DMS153 (cell line): ENCODE data around the gene CRPPA.
"Not testable (repeated sequence)": the region's sequence is repeated elsewhere in the genome, so short reads cannot be mapped to it uniquely, and the experiment has no call there.

Experiments
- DNase-seq: peaks from one replicate; lab custom pipeline; 2025; lab: John Stamatoyannopoulos, UW

Gene CRPPA

DNA sequence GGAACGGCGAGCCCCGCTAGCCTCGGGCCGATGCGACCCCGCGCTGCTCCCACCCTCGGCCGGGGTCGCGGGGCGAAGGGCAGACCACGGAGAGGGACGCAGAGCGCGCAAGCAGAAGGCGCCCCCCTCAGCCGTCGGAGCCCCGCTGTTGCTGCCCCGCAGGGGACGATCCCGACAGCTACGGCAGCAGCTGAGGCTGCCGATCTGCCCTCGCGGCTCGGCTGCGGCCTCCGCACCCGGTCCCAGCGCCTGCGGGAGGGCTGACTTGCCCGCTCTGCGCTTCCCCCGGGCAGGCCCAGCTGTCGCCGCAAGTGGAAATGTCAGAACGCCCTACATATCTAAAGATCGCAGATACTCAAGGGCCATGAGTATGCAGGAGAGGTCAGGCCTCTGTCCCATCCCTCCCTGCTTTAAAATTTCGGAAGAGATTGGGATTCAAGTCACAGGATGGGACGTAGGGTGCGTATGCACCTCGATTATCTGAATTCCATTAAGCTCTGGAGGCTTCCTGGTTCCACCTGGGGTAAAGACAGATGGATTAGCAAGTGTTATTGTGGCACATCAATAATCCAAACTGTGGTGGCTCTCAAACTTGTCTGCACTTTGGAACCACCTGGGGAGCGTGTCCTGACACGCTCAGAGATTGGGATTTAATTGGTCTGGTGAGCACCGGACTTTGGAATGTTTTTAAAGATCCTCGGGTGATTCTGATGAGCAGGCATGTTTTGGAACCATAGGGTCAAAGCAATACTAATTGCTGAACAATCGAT, at the start of gene CRPPA:
Gene CRPPA, minus strand, starts transcription at position 206 of the 770 bp plus-strand sequence. CDS start 216 bp downstream, outside the sequence.
- no peak for DNase-seq

DNA sequence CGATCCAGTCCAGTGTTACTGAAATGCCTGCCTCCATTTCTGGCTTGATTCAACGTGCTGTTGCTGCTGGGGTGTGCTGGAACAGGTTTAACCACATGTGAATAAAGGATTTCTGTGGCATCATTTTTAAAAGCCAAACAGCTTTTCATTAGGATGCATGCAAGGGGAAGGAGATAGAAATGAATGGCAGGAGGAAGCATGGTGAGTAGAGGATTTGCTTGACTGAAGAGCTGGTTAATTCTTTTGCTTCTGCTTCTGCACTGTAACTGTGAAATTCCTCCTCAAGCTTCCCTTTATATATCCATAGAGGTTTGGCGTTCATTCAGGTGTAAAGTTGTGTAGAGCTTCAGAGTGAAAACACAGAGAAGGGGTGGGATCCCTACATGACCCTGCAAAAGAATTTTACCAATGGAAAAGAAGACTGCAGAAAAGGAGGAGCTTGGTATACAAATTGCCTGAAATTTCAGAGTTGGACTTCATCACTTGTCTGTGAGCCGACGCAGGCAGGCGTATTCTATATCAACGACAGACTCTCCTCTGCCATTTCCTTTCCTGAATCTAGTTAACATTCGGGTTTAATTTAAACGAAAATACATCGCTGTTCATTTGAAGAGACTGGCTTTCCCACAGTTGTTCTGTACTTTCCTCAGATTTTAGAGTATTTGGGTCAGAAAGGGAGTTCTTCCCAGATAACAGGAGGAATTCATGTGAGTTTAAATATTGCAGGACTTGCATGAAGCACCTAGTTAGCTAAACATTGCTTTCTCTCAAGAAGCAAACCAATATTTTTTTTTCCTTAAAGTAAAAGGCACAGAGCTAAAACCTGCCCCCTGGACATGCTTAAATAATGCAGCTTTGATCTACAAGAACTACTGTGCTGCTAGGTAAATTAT, 44.4 kb upstream of the CRPPA start, which contains the start of gene SOSTDC1:
Gene SOSTDC1, minus strand, starts transcription at position 270 of the 893 bp plus-strand sequence. Its CDS starts 70 bp downstream, at position 200.
- DNase-seq, result peak; percentile 15

DNA sequence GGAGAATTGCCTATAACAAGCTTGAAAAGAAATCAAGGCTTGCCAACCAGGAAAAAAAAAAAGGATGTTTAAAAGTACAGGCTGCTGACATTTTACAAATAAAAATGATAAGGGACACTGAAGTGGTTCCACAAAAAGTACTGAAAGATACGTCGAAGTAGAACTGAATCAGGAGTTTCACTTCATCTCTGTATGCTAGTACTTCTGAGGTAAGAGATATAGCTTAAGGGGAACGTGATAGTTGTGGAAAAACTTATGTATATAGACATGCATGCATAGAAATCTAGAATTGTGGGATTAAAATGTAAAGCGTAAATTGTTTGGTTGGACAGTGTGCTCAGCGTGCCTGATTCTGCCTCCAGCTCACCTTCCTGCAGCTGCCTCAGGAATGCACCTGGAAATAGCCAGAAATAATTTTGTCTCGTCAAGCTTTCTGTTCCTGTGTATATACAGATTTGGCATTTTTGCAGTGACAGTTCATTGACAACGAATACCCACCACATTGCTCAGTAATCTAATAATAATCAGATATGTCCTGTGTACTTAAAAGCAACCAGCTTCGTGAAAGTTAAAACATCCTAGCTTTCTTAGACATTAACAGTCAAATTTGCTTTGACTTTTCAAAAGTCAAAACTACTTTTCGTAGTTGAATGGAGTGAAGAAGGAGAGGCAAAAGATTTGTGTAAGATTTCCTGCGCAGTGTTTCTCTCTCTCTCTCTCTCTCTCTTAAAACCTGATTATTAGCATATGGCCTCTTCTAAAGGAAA, 42.8 kb upstream of the CRPPA start:
- no peak for DNase-seq

DNA sequence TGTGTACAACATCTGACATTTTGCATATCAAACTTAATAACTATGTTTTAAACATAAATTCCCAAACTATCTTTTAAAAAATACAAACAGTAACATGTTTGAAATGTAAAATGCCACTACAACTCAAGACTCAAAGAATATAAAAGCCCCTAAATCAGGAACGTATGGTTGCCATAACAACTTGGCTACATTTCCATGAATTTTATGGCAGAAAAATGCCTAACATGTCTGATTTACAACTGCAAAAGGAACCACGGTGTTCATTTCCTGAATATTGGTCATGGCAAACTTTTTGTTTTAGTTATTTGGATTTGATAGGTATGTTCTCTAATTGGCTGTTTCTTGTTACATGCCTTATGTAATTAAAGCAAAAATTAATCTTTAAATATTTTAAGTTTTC, 42.2 kb upstream of the CRPPA start:
- DNase-seq, result no peak

DNA sequence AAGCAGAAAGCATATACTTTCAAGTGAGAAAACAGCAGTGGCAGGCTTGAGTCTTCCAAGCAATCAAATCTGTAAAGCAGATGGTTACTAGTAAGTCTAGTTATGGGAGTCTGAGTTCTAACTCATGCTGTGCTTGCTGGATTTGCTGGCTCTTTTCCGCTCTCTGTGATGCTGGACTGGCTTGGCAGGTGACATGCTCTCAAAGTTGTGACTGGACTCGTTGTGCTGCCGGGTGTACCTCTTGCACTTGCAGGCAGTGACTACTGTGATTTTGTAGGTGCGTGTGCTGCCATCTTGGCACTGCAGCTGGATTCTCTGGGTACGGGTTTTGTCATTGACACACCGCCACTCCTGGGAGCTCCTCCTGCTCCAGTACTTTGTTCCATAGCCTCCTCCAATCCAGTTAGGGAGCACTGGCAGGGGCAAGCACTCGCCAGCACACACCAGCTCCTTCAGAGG, 41.1 kb upstream of the CRPPA start:
- no peak for DNase-seq

DNA sequence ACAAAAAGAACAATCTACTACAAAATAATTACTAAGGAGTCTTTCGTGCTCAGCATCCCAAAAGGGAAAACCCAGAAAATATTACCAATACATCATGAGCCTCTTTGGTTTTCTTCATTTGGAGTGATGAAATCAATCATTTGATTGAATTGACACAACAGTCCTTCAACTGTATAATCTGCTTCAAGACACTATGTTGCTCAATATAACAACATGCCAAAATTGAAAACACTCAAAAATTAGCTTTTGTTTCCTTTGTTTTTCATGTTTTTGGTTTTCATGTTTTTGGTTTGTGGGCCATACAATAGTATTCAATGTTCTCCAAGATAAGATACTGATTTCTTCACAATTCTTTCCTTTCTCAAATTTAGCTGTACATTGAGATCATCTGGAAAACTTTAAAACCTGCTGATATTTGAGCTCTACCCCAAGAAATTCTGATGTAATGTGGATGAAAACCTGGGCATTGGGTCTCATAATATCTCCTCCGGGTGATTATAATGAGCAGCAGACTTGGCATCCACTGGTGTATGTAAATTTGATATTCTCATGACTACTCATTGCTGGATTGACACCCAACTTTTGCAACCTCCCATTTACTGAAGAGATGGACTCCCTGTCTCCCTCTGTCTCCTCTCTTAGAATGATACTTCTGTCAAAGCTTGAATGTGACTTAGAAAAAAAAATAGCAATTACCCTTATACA, 39.6 kb upstream of the CRPPA start:
- no peak for DNase-seq

DNA sequence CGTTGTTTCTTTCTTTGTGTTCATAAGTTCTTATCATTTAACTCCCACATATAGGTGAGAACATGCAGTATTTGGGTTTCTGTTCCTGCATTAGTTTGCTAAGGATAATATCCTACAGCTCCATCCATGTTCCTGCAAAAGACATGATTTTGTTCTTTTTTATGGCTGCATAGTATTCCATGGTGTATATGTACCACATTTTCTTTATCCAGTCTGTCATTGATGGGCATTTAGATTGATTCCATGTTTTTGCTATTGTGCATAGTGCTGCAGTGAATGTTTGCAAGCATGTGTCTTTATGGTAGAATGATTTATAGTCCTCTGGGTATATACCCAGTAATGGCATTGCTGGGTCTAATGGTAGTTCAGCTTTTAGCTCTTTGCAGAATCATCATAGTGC, 35.0 kb upstream of the CRPPA start:
- DNase-seq, result not testable (repeated sequence)

DNA sequence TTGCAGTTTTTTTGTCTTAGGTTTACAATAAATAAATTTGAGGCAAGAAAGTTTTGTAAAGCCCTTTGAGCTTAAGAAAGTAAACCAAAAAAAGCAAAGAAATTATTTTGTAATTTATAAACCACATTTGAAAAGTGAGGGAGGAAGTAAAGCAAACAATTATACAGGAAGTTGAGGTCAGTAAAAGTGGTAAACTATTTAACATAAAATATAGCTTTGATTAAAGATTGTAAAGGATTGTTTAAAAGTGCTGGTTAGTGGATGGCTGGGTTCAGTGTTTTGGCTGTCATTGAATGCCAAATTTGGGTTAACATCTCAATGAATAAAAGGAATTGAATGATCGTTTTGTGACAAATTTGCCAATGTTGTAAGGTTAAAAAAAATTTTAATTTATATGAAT, 34.3 kb upstream of the CRPPA start:
- DNase-seq, result no peak

DNA sequence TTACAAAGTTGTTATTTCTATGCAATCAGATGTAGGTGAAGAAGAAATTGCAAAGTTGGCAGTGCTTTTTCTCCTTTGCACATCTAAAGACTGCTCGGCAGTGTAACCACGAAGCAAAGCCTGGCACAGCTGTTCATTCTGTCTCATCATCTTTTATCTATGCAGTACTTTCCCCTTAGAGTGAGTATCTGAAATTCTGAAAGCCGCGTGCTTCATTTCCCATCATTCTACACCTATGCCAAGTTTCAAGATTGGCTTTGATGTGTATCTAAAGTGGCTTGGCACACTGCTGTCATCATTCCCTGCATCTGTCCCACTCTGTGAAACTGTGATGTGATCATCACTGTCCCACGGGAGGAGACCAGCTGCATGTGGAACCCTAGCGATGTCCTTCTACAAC, 29.0 kb upstream of the CRPPA start:
- DNase-seq, result no peak

DNA sequence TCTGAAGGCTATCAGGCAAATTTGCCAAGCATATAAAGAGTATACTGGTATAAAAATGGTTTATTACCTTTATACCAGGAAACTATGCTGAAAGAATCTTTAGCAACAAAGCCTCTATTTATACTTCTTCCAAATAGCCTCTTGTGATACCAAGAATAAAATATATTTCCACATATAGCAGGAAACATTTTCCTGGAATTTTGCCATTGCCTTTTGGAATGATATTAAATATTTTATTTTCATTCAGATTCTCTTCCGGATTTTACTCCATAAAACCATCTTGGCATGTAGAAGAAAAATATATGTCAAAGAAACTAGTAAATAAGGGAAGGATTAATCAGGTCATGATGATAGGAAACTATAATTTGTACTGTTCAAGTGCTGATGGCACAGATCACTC, 26.5 kb upstream of the CRPPA start:
- DNase-seq, result no peak

DNA sequence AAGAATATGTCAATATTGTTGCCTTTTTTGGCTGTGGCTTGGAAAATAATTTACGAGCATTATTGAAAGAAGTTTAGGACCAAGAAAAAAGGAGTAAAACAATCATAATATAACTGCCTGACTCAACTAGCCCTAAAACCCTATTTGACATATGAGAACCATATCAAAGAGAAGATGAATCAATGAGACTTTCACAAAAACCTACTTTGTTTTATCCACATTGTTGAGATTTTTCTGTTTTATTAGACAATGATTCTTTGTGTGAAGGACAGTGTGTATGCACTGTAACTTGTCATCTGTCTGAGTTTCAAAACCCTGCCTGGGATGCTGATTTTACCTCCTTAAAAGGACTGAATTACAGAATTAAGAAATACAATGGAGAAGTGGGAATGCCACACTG, 25.2 kb upstream of the CRPPA start:
- no peak for DNase-seq

DNA sequence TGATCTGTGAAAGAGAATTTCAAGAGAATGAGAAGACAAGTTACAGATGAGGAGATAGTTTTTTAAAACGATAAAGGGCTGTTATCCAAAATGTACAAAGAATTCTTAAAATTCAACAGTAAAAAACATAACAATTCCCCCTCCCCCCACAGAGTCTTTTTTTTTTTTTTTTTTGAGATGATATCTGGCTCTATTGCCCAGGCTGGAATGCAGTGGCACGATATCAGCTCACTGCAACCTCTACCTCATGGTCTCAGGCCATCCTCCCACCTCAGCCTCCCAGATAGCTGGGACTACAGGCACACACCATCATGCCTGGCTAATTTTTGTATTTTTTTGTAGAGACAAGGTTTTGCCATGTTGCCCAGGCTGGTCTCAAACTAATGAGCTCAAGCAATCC, 22.5 kb upstream of the CRPPA start:
- DNase-seq, result not testable (repeated sequence)

DNA sequence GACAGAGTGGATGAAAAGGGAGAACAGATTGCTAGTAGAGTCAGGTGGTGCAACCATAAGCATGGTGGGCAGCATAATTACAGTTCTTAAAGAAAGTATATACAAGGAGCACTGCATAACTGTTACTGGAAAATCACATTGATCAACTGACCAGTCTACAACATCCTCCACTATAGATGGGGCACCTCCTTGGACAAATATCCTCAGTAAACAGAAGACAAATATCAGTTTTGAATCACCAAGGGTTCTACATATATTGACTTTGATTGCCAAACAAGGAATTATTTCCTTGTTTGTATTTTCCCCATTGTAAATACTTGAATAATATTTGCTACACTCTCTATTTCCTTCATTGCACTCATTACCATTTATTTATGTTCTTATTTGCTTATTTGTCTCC, 17.6 kb upstream of the CRPPA start:
- no peak for DNase-seq

DNA sequence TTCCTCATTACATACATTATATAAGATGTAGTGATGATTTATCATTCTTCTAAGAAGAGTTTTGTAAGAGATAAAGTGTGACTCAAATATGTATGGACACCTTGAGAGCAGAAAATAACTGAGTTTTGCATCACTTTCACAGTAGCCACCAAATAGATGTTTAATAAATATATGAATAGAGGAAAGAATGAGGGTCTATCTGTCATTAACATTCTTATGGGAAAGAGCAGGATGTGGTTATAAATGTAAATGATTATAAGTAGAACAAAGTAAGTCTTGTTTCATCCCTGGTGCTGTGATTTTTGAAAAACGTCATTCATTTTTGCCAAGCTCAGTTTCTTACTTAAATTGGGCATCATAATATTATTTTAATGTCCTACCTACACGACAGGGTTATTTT, 15.0 kb upstream of the CRPPA start:
- DNase-seq, result no peak

DNA sequence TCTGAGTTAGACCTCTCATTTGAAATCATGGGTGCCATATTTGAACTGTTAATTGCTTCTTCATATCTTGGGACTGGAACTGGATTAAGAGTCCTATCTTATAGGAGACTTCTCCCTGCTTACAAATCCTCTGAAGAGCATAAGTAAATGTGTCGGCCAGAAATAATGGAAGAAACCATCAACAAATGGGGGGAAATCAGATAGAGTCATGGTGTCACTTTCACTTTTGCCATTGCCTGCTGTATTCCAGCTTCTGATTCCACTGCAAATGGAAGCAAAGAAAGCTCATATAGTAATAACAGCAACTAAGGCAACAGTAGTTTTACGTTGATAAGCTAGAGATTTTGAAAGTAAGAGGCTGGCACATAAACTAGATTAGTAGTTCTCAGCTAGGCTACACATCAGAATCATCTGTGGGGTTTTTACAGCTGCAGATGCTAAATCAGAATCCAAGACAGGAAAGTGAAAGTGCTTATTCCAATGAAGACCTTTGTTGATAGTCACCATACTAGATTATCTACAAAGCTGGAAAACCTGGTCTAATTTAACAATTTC, 12.3 kb upstream of the CRPPA start:
- no peak for DNase-seq

DNA sequence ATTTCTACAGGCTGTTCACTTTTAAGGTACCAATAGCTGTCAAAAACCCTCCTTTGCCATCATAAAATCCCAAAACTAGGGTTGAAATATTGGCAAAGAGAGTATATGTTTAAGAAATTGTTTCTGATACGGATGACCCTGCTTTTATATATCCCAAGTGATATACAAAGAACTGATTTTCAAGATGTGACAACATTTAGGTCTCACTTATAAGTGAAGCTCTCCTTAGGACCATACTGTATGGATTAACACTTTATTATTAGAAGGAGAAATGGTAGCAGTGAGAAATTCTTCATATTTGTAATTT, 11.0 kb upstream of the CRPPA start:
- no peak for DNase-seq

DNA sequence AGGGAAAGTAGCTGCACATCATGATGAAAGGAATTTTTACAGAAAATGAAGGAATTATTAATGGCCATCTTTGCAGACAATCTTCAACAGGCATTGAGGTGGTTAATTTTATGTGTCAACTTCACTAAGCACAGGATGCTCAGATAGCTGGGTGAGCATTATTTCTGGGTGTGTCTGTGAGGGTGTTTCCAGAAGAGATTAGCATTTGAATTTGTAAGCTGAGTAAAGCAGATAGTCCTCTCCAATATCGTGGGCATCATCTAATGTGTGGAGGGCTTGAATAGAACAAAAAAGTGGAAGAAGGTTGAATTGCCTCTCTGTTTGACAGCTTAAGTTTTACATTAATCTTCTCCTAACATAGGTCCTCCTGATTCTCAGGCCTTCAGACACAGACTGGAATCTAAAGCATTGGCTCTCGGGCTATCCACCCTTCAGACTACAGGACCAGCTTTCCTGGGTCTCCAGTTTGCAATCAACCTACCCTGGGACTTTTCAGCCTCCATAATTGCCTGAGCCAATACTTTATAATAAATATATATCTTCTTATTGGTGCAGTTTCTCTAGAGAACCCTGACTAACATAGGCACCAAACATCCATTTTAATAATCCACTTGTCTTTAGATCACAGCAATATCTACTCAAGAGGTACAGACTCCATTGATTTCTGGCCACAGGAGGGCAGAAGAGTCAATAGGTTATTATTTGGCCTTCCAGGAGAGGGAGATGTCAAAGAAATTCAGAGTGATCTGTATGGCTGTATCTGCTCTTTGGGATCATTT, 10.5 kb upstream of the CRPPA start:
- peak; percentile 49 for DNase-seq

DNA sequence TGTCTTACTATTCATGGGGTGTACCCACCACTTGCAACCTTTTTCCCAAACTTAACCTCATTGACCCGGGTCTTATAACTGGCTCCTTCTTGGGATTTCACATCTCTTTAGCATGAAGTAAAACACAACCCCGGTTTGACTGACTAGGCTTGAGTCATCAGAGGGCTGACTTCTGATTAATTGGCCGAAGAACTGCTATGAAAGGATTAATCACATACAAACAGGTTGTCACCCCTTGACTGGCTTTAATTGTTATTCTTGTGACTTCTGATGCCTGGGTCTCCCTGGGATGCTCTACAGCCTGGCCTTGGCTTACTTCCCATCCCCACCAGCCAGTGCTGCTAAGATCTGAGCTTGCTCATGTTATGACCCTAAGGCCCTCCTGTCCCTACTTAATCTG, 8.8 kb upstream of the CRPPA start:
- no peak for DNase-seq

DNA sequence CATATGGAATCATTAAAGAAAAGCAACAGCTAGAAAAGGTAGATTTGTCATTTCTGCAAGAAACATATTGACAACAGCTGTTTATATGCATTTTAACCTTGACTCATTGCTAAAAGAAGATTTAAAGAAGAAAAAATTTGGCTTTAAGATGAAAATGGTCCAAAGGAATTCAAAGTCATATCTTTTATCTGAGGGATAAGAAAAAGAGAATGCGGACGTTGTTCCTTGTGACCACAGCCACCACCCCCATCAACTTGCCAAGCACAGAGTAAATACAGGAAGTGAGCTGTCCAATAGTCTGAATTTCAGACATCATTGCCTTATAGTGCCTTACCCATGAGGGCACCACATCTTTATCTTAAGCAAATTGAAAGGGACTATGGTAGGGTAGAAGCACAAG, 7.3 kb upstream of the CRPPA start:
- no peak for DNase-seq

DNA sequence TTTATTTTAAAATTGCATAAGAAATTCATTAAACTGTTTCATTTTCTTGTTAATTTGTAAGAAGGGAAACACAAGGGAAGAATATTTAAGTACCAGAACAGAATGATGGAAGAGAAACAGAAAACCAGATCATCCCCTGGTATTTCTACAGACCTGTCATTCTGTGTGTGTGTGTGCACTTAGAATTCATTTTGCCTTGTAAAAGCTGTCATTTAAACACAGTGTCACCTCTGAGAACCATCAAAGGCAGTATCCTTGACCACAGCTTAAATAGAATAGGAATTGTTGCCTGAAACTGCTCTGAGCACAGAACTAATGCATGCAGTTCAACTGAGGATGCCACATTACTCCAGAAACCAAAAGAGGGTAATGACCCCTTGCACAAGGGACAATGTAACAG, 6.8 kb upstream of the CRPPA start:
- DNase-seq, result no peak

DNA sequence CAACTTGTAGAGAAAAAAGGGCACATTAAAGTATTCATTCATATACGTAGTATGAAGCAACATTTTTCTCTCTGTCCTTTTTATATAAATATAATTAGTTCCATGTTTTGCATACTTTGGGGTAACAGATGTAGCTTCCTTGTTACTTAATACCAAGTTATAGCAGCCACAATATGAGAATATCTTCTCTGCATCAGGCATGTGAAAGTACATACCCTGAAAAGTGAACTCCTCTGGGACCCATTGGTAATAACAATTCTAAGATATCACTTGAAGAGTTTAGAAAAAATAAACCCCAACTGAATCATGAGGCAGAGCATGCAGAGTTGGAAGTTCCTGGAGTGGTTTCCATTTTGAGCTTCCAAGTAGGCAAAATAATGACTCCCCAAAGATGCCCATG, 2.4 kb upstream of the CRPPA start:
- DNase-seq, result no peak
